GM19240 (cell line): Measurements from ENCODE around the gene KIF6.
A peak's percentile ranks its signal among the peaks of the same experiment; 100 is the strongest.

Experiments used
- DNase-seq: peaks from one replicate; pipeline ENCODE4 v3.0.0; 2011; ENCODE audit warnings: low spot score; ENCODE audit not compliant: insufficient read length

Gene KIF6, protein sequence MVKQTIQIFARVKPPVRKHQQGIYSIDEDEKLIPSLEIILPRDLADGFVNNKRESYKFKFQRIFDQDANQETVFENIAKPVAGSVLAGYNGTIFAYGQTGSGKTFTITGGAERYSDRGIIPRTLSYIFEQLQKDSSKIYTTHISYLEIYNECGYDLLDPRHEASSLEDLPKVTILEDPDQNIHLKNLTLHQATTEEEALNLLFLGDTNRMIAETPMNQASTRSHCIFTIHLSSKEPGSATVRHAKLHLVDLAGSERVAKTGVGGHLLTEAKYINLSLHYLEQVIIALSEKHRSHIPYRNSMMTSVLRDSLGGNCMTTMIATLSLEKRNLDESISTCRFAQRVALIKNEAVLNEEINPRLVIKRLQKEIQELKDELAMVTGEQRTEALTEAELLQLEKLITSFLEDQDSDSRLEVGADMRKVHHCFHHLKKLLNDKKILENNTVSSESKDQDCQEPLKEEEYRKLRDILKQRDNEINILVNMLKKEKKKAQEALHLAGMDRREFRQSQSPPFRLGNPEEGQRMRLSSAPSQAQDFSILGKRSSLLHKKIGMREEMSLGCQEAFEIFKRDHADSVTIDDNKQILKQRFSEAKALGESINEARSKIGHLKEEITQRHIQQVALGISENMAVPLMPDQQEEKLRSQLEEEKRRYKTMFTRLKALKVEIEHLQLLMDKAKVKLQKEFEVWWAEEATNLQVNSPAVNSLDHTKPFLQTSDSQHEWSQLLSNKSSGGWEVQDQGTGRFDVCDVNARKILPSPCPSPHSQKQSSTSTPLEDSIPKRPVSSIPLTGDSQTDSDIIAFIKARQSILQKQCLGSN

DNA sequence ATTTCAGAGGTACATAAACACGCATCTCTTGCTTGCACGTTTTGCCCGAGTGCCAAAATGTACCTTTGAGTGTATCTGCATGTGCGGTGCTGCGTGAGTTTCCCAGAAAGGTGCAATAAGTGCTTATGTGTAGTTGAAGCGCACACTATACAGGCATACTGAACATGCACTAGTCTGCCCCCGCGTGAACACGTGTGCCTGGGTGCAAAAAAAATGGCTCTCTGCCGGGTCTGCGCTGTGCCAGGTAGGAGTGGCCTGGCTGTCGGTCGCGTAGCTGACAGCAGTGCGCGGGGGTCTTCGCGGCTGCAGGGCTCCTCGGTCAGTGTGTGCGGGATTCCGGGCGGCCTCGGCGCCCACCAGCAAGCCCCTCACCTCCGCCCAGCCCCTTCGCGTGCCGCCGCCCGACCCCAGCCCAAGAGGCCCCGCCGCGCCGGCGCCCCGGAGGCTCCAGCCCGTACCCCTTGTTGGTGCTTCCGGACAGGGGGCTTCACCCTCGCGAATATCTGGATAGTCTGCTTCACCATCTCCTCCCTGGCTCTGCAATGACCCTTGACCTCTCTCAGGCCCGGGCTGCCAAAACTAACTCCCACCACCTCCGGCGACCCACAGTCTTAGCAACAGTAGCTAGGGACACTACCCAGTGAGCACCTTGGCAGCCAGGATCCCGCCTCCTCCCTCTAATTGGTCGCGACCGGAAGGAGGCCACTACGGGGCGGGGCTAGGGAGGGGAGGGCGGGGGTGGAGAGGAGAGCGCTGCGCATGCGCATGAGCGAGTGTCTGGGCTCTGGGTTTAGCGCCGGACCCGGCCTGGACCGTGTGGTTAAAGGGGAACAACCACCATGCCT, at the start of gene KIF6:
Gene KIF6, minus strand, starts transcription at position 622 of the 845 bp plus-strand sequence. Its CDS starts 98 bp downstream, at position 524.
- peak; percentile 83 for DNase-seq

DNA sequence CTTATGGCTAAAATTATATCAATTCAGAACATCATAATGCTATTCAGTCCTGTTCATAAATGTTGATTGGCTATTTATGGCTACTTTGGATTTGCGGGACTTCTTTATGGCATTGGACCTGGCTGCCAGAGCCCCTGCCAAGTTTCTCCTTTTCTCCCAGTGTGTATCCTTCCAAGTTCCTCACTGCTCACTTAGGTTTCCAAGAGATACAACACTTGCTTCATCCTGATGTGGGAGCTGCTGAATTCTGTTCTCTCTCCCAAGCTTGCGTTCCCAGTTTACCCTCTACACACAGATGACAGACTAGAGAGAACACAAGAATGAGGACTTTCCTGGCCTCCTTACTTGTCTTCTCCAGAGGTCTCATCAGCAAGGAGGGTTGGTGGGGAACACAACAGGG, 48.6 kb upstream of the KIF6 start:
- DNase-seq: no peak

DNA sequence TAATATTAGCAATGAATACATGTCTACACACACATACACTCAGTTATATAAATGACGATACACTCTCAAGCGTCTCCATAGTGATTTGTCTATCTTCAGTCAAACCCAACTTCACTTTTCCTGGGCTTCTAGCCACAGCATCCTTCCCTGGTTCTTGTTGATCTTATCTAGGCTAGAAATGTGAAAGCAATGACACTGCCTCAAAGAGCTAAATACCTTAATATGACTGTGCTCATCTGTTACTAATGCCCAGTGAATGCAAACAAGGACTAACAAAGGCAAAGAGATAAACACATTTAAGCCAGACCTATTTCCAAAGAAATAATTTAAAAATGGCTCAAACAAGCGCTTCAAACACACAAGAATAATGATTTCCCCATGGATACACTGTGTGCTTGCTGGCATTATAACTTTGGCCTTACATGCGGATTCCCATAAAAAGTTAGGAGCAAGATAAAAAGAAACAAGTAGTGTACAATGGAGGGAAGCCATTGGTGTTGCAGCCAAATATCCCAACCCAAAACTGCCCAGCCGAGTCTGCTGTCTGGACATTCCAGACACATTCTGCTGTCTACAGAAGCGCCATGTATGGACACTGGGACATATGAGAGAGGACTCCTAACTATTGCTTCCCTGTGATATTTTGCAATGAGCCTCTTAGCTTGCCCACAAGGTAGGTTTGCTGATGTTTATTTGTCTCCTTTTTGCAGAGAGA, 47.5 kb upstream of the KIF6 start:
- DNase-seq: no peak

DNA sequence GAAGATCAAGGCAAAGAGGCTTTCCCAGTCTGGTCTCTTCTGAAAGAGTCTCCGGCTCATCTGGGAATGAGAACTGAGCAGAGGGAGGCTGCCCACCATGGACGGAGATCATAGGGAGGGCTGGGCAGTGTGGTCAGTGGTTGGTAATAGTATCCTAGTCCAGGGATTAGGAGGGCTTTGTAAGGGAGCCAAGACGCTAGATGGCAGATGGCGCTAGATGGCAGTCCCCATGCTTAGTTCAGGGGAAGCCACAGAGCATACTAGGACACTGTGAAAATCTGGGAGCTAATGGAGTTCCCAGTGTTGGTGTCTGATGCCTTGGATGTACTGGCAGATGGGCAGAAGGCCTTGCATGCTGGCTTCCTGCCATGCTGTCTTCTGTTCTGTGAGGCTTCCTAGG, 45.2 kb upstream of the KIF6 start:
- no peak for DNase-seq

DNA sequence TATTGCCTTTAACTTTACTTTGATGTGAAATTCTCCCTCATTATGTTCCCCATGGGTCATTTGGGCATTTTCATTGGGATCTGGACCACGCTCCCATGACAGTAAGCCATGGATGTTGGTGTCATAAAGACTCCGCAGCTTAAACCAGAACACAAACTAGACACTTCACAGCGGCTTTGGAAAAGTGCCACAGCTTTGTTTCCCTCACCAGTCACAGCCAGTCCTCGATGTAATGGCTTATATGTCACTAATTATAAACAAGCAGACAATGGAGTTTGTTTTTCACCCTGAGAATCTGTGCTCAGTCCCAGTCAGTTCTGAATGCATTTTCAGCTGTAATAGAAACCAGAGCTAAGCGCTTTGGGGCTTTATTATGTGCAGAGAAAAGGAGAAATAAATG, 43.8 kb upstream of the KIF6 start:
- no peak for DNase-seq

DNA sequence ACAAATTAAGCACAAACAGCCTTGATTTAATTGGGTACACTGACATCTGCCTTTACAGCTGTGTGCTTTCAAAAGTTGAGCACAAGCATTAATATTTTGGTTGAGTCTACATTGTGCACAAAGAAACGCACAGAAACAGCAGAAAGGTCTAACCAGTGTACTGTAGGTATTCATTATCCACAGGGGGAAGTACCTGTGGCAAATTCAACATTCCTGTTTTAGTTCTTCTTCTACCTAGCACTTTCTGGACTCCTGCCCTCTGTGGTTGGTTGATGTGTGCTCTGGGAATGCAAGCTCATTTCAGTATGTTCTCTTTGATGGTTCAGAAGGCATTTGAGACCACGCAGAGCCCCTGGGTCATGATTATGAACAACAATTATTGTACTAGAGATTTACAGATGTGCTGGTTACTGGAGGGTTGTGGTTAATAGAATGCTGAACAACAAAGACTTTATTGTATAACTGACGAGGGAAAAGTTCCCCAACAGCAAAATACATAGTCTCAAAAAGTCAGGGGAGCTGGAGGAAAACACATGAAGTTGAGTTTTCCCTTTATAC, 40.4 kb upstream of the KIF6 start:
- DNase-seq: no peak

DNA sequence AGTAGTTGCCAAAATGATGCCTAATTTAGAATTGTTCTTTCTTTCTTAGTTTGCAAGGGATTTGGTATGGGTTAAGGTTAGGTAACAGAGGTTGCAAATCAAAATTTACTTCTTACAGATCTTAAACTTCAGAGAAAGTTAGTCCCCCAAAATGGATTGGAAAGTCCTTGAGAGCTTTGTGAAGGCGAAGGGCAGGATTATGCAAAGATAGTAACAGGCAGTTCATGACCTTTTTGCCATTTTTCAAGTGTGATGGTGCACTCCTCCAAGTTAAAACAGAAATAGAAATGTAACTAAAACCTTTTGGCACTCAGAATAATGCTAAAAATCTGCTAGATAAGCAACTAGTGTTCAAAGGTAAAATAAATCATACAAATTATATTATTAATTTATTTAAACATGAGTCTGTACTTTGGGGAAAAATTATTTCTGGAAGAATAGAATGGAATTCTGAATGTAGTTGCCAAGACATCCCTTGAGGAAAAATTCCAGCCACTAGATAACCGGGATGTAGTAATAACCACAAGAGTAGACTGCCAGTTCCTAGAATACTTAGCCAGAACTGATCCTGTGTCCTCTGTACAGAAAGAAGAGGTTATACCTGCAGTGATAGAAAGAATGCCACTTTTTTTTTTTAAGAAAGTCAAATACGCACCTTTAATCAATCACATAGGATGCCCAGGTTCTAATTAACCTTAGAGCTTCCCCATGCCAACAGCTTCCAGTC, 35.2 kb upstream of the KIF6 start:
- no peak for DNase-seq

DNA sequence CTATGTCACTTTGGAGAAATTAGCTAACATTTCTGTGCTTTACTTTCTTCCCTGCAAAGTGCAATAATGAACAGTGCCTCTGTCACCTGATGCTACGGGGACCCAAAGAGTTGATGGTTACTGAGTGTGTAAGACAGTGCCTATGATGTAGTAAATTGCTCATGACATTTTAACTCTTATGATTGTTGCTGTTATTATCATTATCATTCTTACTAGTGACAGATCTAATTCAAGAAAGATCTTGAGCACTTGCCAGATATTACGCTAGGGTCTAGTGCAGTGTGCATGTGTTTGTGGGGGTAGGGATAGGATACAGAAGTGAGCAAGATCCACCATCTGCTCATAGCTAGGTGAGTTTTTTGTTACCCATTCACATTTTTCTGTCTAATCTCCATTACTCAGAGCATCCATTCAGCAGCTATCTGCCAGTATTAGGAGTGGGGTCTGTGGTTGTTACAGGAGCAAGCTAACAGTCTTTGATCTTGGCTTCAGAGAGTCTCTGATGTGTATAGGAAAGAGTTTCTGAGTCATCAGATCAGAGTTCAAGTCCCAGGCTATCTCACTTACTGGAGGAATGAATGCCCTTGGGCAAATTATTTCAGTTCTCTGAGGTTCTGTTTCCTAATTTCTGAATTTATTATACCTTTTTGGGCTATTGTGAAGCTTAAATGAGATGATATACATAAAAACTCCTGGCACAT, 33.8 kb upstream of the KIF6 start:
- no peak for DNase-seq

DNA sequence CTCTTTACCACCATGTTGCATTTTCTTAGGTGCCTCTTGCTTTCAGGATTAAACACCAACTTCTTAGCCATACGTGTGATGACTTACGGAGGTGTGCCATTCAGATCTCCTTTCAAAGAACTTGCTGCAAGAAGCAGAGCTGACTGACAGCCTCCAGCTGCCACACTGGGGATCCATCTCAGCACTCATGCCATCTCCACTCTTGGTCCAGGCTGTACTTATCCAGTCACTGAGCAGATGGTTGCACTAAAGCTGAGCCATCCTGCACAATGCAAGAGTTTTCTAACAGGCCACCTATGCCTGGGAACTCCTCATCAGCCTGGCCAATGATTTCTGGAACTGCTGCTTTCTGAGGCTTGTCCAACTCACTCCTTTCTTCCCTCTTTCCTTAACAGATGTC, 31.4 kb upstream of the KIF6 start:
- DNase-seq: no peak

DNA sequence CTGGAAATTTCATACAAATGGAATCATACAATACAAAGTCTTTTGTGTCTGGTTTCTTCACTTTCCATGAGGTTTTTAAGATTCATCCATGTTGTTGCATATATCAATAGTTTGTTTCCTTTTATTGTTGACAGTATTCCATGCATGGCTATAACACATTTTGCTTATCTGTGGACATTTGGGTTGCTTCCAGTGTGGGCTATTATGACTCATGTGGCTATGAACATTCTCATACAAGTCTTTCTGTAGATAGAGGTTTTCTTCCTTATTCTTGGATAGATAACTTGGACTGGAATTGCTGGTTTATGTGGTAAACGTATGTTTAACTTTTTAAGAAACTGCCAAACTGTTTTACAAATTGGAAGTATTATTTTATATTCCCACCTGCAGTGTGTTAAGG, 30.0 kb upstream of the KIF6 start:
- no peak for DNase-seq

DNA sequence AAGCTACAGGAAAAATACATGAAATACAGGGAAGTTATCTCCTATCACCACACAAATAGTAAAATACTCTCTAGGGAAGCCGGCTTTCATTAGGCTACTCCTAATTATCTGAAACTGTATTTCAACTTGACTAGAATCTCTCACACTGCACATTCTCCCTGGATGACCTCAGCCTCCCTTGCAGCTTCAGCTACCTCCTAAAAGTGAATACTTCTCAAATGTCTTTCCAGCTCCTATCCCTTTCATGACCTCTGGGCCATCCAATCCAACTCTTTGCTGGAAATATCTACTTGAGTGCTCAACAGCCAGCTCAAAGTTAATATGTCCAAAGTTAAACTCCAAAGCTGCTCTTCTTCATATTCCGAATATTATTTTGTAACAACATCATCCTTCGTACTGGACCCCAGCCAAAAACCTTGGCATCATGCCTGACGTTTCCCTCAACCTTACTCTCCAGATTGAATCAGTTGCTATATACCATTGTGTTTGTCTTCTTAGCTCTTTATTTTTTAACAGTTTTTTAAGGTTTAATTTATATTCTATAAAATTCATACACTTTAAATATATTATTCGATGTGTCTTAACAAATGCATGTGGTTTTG, 29.4 kb upstream of the KIF6 start:
- DNase-seq: no peak

DNA sequence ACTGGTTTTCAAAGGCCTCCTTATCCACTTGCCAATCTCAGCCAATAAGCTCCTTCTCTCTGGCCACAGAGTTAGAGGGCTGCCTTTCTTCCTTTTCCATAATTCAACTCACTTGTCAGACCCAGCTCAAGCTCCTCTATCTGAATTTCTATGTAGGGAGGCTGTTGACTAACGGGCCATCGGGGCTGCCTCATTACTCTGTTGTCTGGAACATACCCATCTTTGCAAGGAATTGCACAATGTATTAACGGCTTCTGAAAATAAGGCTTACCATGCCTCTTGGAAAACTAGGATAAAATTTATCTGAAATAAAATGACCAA, 28.5 kb upstream of the KIF6 start:
- DNase-seq: no peak

DNA sequence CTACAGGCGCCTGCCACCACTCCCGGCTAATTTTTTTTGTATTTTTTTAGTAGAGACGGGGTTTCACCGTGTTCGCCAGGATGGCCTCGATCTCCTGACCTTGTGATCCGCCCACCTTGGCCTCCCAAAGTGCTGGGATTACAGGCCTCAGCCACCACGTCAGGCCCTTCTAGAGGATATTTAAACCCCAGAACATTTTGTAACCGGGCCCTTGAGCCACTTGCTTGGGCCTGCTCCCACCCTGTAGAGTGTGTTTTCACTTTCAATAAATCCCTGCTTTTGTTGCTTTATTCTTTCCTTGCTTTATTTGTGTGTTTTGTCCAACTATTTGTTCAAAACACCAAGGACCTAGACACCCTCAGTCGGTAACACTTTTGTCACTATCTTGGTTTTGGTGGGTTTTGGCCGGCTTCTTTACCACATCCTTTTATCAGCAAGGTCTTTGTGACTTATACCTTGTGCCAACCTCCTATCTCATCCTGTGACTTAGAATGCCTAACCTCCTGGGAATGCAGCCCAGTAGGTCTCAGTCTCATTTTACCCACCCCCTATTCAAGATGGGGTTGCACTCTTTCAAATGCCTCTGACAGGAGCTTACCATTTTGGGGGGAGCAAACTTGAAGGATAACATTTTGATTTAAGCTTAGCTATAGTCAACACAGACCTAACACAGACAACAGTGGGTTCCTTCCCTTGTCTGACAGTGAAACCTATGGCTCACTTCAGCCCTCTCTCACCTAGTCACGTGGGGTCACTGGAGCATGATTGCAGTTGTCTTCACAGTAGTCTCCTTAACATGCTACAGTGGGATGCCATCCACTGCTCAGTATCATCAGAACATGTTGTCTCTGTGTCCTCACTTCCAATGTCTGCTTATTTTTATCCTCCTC, 27.9 kb upstream of the KIF6 start:
- DNase-seq: no peak

DNA sequence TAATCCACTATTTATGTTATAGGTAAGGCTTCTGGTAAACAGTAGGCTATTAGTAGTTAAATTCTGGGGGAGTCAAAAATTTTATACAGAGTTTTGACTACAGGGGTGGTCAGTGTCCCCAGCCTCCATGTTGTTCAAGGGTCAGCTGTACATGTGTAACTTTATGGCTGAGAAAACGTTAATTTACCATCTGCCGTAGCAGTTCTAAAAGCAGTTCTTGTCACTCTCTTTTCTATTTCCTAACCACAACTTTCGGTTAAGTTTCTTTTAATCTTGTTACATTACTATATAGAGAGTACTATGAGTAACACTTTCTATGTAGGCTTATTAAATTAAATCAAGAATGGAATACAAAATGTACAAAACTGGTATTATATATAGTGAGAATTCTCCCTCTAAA, 21.6 kb upstream of the KIF6 start:
- DNase-seq: no peak

DNA sequence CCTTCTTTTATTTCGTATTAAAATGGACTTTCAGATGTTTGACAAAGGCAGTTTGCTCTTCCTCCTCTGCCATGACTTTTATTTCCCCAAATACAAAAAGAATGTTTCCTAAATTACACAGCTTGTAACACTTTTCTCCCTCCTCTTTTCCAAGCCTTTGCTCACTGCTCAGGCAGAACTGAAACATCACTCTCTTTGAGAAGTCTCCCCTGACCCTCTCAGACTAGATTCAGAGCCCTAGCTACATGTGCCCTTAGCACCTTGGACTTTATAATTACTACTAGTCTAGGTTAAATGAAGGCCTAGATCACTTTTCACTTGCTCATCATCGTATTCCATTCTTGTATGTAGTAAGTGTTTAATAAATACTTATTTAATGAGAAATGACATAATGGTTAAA, 8.5 kb upstream of the KIF6 start:
- DNase-seq: no peak

DNA sequence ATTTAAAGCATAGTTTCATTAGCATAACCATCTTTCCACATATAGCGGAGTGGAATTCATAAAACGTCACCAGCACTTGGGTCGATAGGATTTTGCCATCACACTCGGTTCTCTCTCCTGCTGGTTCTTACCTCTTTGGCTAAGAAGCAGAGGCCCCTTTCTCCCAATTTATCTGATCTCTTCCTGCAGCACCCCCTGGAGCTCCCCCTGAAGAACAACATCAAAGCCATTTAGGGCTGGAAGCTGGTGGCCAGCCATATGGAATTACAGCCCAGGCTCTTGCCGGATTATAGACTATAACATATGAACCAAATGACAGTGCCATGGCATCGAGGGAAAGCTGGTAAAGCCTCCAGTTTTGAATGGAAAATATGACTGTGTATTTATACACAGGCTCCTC, 6.4 kb upstream of the KIF6 start:
- no peak for DNase-seq

DNA sequence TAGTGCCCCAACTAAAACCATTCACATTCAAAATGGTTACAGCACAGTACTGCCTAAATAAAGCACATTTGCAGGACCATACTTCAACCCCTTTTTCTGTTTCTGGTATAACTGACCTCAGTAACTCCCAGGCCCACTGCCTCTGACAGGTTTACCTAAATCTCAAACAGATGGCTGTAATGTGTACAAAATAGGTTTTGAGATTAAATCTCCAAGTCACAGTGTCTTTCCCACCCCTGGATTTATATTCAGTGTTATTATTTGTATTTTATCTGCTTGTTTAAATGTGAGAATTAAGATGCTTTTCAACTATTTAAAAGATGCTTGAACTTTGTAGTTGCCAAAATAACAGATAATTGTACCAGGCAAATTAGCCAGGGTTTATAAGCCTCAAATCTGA, 4.7 kb upstream of the KIF6 start:
- DNase-seq: no peak

DNA sequence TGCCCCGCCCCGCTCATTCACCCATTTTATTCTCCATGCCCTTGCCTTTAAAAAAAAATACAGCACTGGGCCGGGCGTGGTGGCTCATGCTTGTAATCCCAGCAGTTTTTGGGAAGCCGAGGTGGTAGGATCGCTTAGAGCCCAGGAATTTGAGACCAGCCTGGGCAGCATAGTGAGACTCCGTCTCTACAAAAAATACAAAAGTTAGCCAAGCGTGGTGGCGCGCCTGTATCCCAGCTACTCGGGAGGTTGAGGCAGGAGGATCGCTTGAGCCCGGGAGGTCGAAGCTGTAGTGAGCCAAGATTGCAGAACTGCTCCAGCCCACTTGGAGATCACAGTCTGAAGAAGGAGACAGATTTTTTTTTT, 407 bp upstream of the KIF6 start:
- no peak for DNase-seq
